ENCODE results near the gene RFFL.
"Not testable (repeated sequence)": the region's sequence is repeated elsewhere in the genome, so short reads cannot be mapped to it uniquely, and the experiment has no call there.

Gene RFFL

GRCh38 chr17:35048685-35049379, 14.7 kb downstream of the RFFL start:
- DNase-seq (ENCODE audit: low read depth in 4 of 4, low spot score in 1 of 4): no peak

GRCh38 chr17:35046740-35047283, 16.7 kb downstream of the RFFL start:
- peak in 2 of 4 experiments; percentile 33 to 50 for DNase-seq (ENCODE audit: low read depth in 4 of 4, low spot score in 1 of 4)

- DNase-seq (ENCODE audit: low read depth in 4 of 4, low spot score in 1 of 4): no peak
These were observed 17.3 kb downstream of the RFFL start for GRCh38 chr17:35046245-35046644.

GRCh38 chr17:35045458-35045979, 18.0 kb downstream of the RFFL start:
- not testable (repeated sequence) for DNase-seq (ENCODE audit: low read depth in 4 of 4, low spot score in 1 of 4)

- no peak for DNase-seq (ENCODE audit: low read depth in 4 of 4, low spot score in 1 of 4)
These were observed 19.3 kb downstream of the RFFL start for GRCh38 chr17:35044181-35044580.

GRCh38 chr17:35041390-35041789, 22.1 kb downstream of the RFFL start:
- no peak for DNase-seq (ENCODE audit: low read depth in 4 of 4, low spot score in 1 of 4)

GRCh38 chr17:35038453-35038852, 25.1 kb downstream of the RFFL start:
- no peak for DNase-seq (ENCODE audit: low read depth in 4 of 4, low spot score in 1 of 4)

GRCh38 chr17:35030780-35031179, 32.7 kb downstream of the RFFL start:
- DNase-seq (ENCODE audit: low read depth in 4 of 4, low spot score in 1 of 4): no peak

GRCh38 chr17:35028531-35029262, 34.8 kb downstream of the RFFL start:
- DNase-seq (ENCODE audit: low read depth in 4 of 4, low spot score in 1 of 4): no peak

- not testable (repeated sequence) for DNase-seq (ENCODE audit: low read depth in 4 of 4, low spot score in 1 of 4)
These were observed 35.4 kb downstream of the RFFL start for GRCh38 chr17:35028097-35028496.

- DNase-seq (ENCODE audit: low read depth in 4 of 4, low spot score in 1 of 4): no peak
These were observed 38.0 kb downstream of the RFFL start for GRCh38 chr17:35025541-35025940.

- no peak for DNase-seq (ENCODE audit: low read depth in 4 of 4, low spot score in 1 of 4)
These were observed 40.0 kb downstream of the RFFL start for GRCh38 chr17:35023538-35023937.

- peak; percentile 30 to 62 (median 54) for DNase-seq (ENCODE audit: low read depth in 4 of 4, low spot score in 1 of 4)
These were observed 40.9 kb downstream of the RFFL start for GRCh38 chr17:35022536-35023063.

GRCh38 chr17:35021520-35022380, 41.8 kb downstream of the RFFL start:
- DNase-seq (ENCODE audit: low read depth in 4 of 4, low spot score in 1 of 4): no peak

- no peak for DNase-seq (ENCODE audit: low read depth in 4 of 4, low spot score in 1 of 4)
These were observed 43.9 kb downstream of the RFFL start for GRCh38 chr17:35019386-35020179.

GRCh38 chr17:35018814-35019213, 44.7 kb downstream of the RFFL start:
- DNase-seq (ENCODE audit: low read depth in 4 of 4, low spot score in 1 of 4): no peak

GRCh38 chr17:35017021-35017420, 46.5 kb downstream of the RFFL start:
- DNase-seq (ENCODE audit: low read depth in 4 of 4, low spot score in 1 of 4): no peak

GRCh38 chr17:35016369-35016768, 47.1 kb downstream of the RFFL start:
- no peak for DNase-seq (ENCODE audit: low read depth in 4 of 4, low spot score in 1 of 4)

GRCh38 chr17:35011671-35012216, 51.8 kb downstream of the RFFL start:
- DNase-seq (ENCODE audit: low read depth in 4 of 4, low spot score in 1 of 4): no peak

GRCh38 chr17:35010093-35010492, 53.4 kb downstream of the RFFL start:
- no peak for DNase-seq (ENCODE audit: low read depth in 4 of 4, low spot score in 1 of 4)

Measured in stimulated activated CD4-positive, alpha-beta T cell treated with anti-CD3 and anti-CD28 coated beads, Interleukin-1b, Interleukin-23, amount 100 ng/mL, for 24 hours (primary cell).